Endothelial cell (in vitro differentiated cells): ENCODE results near the gene ABHD13. TPM values are rescaled to one million over a fixed set of nuclear protein-coding genes. Genes with fewer than 3 reads are reported as not detected.

Experiments used
- DNase-seq: peaks from one replicate; pipeline ENCODE4 v3.0.0; 2021; ENCODE audit warnings: low spot score
- H3K27ac Mint-ChIP-seq: one replicate; pipeline ENCODE4 v1.8.0; 2021; ENCODE audit warnings: mixed read lengths, inconsistent platforms; ENCODE audit not compliant: unreplicated experiment
- H3K27me3 Mint-ChIP-seq: one replicate; pipeline ENCODE4 v1.8.0; 2021; ENCODE audit warnings: mild to moderate bottlenecking, moderate library complexity, mixed read lengths, inconsistent platforms; ENCODE audit not compliant: unreplicated experiment
- H3K36me3 Mint-ChIP-seq: one replicate; pipeline ENCODE4 v1.8.0; 2021; ENCODE audit warnings: mild to moderate bottlenecking, low read depth, mixed read lengths, inconsistent platforms; ENCODE audit not compliant: unreplicated experiment
- H3K4me1 Mint-ChIP-seq: one replicate; pipeline ENCODE4 v1.8.0; 2021; ENCODE audit warnings: mild to moderate bottlenecking, mixed read lengths, inconsistent platforms; ENCODE audit not compliant: unreplicated experiment
- H3K4me3 Mint-ChIP-seq: one replicate; pipeline ENCODE4 v1.8.0; 2021; ENCODE audit warnings: mild to moderate bottlenecking, mixed read lengths, inconsistent platforms; ENCODE audit not compliant: unreplicated experiment
- H3K9me3 Mint-ChIP-seq: one replicate; pipeline ENCODE4 v1.8.0; 2021; ENCODE audit warnings: mixed read lengths, inconsistent platforms; ENCODE audit not compliant: unreplicated experiment
- CTCF ChIP-seq: fragments of 200-600 bp; sonication (generic); IDR thresholded peaks from one replicate; pipeline ENCODE4 v1.5.0; 2021; ENCODE audit warnings: antibody characterized with exemption; ENCODE audit not compliant: unreplicated experiment
- total RNA-seq: library from RNA; stranded (reverse); fragmentation: NEBNext Ultra II Directional; extraction: Animal tissue kit (Norgen Biotek cat#: 25700); gene quantifications from one replicate; pipeline ENCODE4 v1.2.1, GENCODE V29; 2021; ENCODE audit not compliant: unreplicated experiment

The ABHD13 gene
- total RNA-seq, 1 donor from 2014 or later = 8.5 TPM

- peaks cover 2% of the 10 kb centered on the region for H3K27me3 Mint-ChIP-seq
- no peaks in the 10 kb centered on the region for H3K4me1 Mint-ChIP-seq
- no peak for TF ChIP-seq CTCF
- H3K36me3 Mint-ChIP-seq = peaks cover 3% of the 10 kb centered on the region
- no peak overlapping the region for H3K4me3 Mint-ChIP-seq
- no peak for DNase-seq
- H3K9me3 Mint-ChIP-seq = no peaks in the 10 kb centered on the region
- H3K27ac Mint-ChIP-seq = no peak overlapping the region
Measured at GRCh38 chr13:108194435-108194936, 23.7 kb upstream of the ABHD13 start.

GRCh38 chr13:108195146-108195545, 23.0 kb upstream of the ABHD13 start:
- H3K4me1 Mint-ChIP-seq = no peaks in the 10 kb centered on the region
- DNase-seq = no peak
- no peak overlapping the region for H3K27ac Mint-ChIP-seq
- H3K9me3 Mint-ChIP-seq = no peaks in the 10 kb centered on the region
- TF ChIP-seq CTCF = no peak
- H3K36me3 Mint-ChIP-seq = peaks cover 3% of the 10 kb centered on the region
- H3K27me3 Mint-ChIP-seq = peaks cover 2% of the 10 kb centered on the region
- H3K4me3 Mint-ChIP-seq = no peak overlapping the region

GRCh38 chr13:108195861-108196260, 22.3 kb upstream of the ABHD13 start:
- peaks cover 3% of the 10 kb centered on the region for H3K36me3 Mint-ChIP-seq
- no peak overlapping the region for H3K27ac Mint-ChIP-seq
- DNase-seq = no peak
- no peaks in the 10 kb centered on the region for H3K9me3 Mint-ChIP-seq
- H3K27me3 Mint-ChIP-seq = peaks cover 2% of the 10 kb centered on the region
- H3K4me3 Mint-ChIP-seq = no peak overlapping the region
- TF ChIP-seq CTCF = no peak
- no peaks in the 10 kb centered on the region for H3K4me1 Mint-ChIP-seq

GRCh38 chr13:108200781-108201398, 17.3 kb upstream of the ABHD13 start:
- no peaks in the 10 kb centered on the region for H3K36me3 Mint-ChIP-seq
- H3K4me3 Mint-ChIP-seq = no peak overlapping the region
- H3K27me3 Mint-ChIP-seq = no peaks in the 10 kb centered on the region
- H3K27ac Mint-ChIP-seq = no peak overlapping the region
- DNase-seq = no peak
- no peaks in the 10 kb centered on the region for H3K9me3 Mint-ChIP-seq
- no peaks in the 10 kb centered on the region for H3K4me1 Mint-ChIP-seq
- TF ChIP-seq CTCF = no peak

GRCh38 chr13:108210551-108210950, 7.6 kb upstream of the ABHD13 start:
- no peaks in the 10 kb centered on the region for H3K9me3 Mint-ChIP-seq
- H3K27me3 Mint-ChIP-seq = no peaks in the 10 kb centered on the region
- no peak for TF ChIP-seq CTCF
- H3K27ac Mint-ChIP-seq = no peak overlapping the region
- peaks cover 7% of the 10 kb centered on the region for H3K4me1 Mint-ChIP-seq
- peaks cover 3% of the 10 kb centered on the region for H3K36me3 Mint-ChIP-seq
- DNase-seq = no peak
- no peak overlapping the region for H3K4me3 Mint-ChIP-seq
